Astrocyte of the cerebellum (primary cell): ENCODE data around the gene RNASET2.

ENCODE experiments used
- DNase-seq: peaks from one replicate; pipeline ENCODE4 v3.0.0-alpha.2; 2011; ENCODE audit warnings: low read depth
- H3K4me3 ChIP-seq: 2 replicates; pipeline ENCODE4 v1.5.1; 2011; ENCODE audit warnings: mild to moderate bottlenecking, low read depth, low read length, moderate library complexity
- CTCF ChIP-seq: IDR thresholded peaks from 2 replicates; pipeline ENCODE4 v1.5.1; 2012; ENCODE audit warnings: low read length, low read depth, moderate library complexity, mild to moderate bottlenecking; ENCODE audit errors: missing control alignments
- in situ Hi-C: cut with HindIII; loops from 2 replicates; pipeline ENCODE4 v1.10.0; 2017; ENCODE audit warnings: low sequenced_read_pairs

RNASET2 gene

GRCh38 chr6:166879594-166879993 lies 76.8 kb downstream of the RNASET2 start:
- H3K4me3 ChIP-seq = no peak overlapping the region
- TF ChIP-seq CTCF = no peak
- DNase-seq = no peak
- in situ Hi-C loops = no loop called here
